Measurements from ENCODE around the gene FAM171A2. TPM values are rescaled to one million over a fixed set of nuclear protein-coding genes. Genes with fewer than 3 reads are reported as not detected.

FAM171A2 gene
- total RNA-seq, 2 donors from 2014 or later: 45.7 to 51.9 TPM

DNA sequence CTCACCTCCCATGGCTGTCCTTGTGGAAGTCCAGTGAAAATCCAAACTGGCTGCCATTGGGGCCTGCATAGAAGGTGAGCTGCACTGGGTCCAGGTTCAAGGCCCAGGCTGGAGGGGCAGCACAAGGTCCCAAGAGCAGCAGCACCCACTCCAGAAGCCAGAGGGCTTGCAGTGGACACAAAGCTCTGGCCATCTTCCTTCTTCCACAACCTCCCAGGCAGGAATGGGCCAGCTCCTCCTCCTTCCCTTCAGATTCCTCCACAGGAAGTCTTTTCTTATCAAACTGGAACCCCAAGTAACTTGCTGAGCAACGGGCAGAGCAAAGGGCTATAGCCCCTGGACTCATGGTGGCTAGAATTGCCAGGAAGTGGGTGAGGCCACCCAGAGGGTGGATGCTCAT, 25.6 kb upstream of the FAM171A2 start, which contains the start of gene ITGA2B:
TSS of gene ITGA2B (minus strand) at position 369 of the 400 bp plus-strand sequence. CDS start at position 193, 176 bp downstream.
- peaks cover 5% of the 10 kb centered on the region for H3K4me1 Mint-ChIP-seq
- no peaks in the 10 kb centered on the region for H3K36me3 Mint-ChIP-seq (ENCODE audit: low read depth)
- Histone ChIP-seq H3K36me3 (ENCODE audit: control insufficient read depth, insufficient read depth, low read length) (no peaks in the 10 kb centered on the region), H3K27me3 (ENCODE audit: control insufficient read depth, insufficient read depth, low read length, poor library complexity, severe bottlenecking) (peaks cover 21% of the 10 kb centered on the region), H3K9me3 (ENCODE audit: control insufficient read depth, low read length) (no peaks in the 10 kb centered on the region), H3K27ac (ENCODE audit: low read depth, low read length) (no peak within 1 kb of the TSS), H3K9ac (ENCODE audit: extremely low read depth, low read length, poor library complexity, severe bottlenecking) (no peak within 1 kb of the TSS), H3K4me1 (ENCODE audit: control insufficient read depth, insufficient read depth, low read length) (no peaks in the 10 kb centered on the region), H3K4me3 (ENCODE audit: low read length) (no peak within 1 kb of the TSS)
- no peaks in the 10 kb centered on the region for H3K9me3 Mint-ChIP-seq
- TF ChIP-seq CTCF (conservative IDR thresholded peaks at IDR 0.05): no peak
- peaks cover 33% of the 10 kb centered on the region for H3K27me3 Mint-ChIP-seq (ENCODE audit: insufficient read depth)
- 81% methylated on average over 1 of the region's 1 CpG; no CpG with 5 or more reads in 1 of the 2 experiments for WGBS, 2 experiments (ENCODE audit: insufficient coverage in 1 of 2, insufficient read length in 1 of 2)
- no peak for DNase-seq
- H3K27ac Mint-ChIP-seq: no peak within 1 kb of the TSS
- no peak within 1 kb of the TSS for H3K4me3 Mint-ChIP-seq

- Mint-ChIP-seq H3K4me3 (no peak overlapping the region), H3K36me3 (ENCODE audit: low read depth) (no peaks in the 10 kb centered on the region), H3K27me3 (ENCODE audit: insufficient read depth) (peaks cover 47% of the 10 kb centered on the region), H3K4me1 (peaks cover 9% of the 10 kb centered on the region), H3K9me3 (no peaks in the 10 kb centered on the region), H3K27ac (no peak overlapping the region)
- DNase-seq: peak; percentile 28
- Histone ChIP-seq H3K9ac (ENCODE audit: extremely low read depth, low read length, poor library complexity, severe bottlenecking) (no peak overlapping the region), H3K4me3 (ENCODE audit: low read length) (no peak overlapping the region), H3K4me1 (ENCODE audit: control insufficient read depth, insufficient read depth, low read length) (peaks cover 3% of the 10 kb centered on the region), H3K27ac (ENCODE audit: low read depth, low read length) (no peak overlapping the region), H3K36me3 (ENCODE audit: control insufficient read depth, insufficient read depth, low read length) (no peaks in the 10 kb centered on the region), H3K27me3 (ENCODE audit: control insufficient read depth, insufficient read depth, low read length, poor library complexity, severe bottlenecking) (peaks cover 29% of the 10 kb centered on the region), H3K9me3 (ENCODE audit: control insufficient read depth, low read length) (no peaks in the 10 kb centered on the region)
- no peak for TF ChIP-seq CTCF (conservative IDR thresholded peaks at IDR 0.05)
- WGBS, 2 experiments (ENCODE audit: insufficient coverage in 1 of 2, insufficient read length in 1 of 2): 92% methylated on average over 1 of the region's 2 CpGs; no CpG with 5 or more reads in 1 of the 2 experiments
Observed at GRCh38 chr17:44387804-44388203, 24.2 kb upstream of the FAM171A2 start.

DNA sequence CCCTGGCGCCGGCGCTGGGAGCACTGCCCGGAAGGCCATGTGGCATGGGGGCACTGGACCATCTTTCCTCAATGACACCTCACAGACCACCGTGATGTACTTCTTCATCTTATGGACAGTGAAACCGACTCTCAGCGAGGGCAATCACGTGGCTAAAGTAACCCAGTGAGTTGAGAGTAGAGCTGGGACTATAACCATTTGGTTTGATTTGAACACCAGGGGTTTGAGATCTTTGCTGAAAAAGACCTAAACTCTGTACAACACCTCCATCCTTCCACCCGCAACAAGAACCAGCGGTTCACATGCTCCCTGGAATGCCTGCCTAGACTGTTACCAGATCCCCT, 22.5 kb upstream of the FAM171A2 start:
- no peak for DNase-seq
- 74 to 88% methylated on average over 8 to 10 of the region's 10 CpGs for WGBS, 2 experiments (ENCODE audit: insufficient coverage in 1 of 2, insufficient read length in 1 of 2)
- Mint-ChIP-seq H3K4me3 (peak overlapping the region; percentile 58), H3K9me3 (no peaks in the 10 kb centered on the region), H3K4me1 (peaks cover 12% of the 10 kb centered on the region), H3K27ac (no peak overlapping the region), H3K36me3 (ENCODE audit: low read depth) (no peaks in the 10 kb centered on the region), H3K27me3 (ENCODE audit: insufficient read depth) (peaks cover 61% of the 10 kb centered on the region)
- Histone ChIP-seq H3K4me3 (ENCODE audit: low read length) (peak overlapping the region; percentile 77), H3K27me3 (ENCODE audit: control insufficient read depth, insufficient read depth, low read length, poor library complexity, severe bottlenecking) (peaks cover 29% of the 10 kb centered on the region), H3K4me1 (ENCODE audit: control insufficient read depth, insufficient read depth, low read length) (peaks cover 3% of the 10 kb centered on the region), H3K36me3 (ENCODE audit: control insufficient read depth, insufficient read depth, low read length) (no peaks in the 10 kb centered on the region), H3K9ac (ENCODE audit: extremely low read depth, low read length, poor library complexity, severe bottlenecking) (no peak overlapping the region), H3K27ac (ENCODE audit: low read depth, low read length) (no peak overlapping the region), H3K9me3 (ENCODE audit: control insufficient read depth, low read length) (no peaks in the 10 kb centered on the region)
- TF ChIP-seq CTCF (conservative IDR thresholded peaks at IDR 0.05): no peak

Measured in endodermal cell (in vitro differentiated cells).